H9 (cell line): ENCODE results near the gene CMPK2. TPM values are rescaled to one million over a fixed set of nuclear protein-coding genes. Genes with fewer than 3 reads are reported as not detected.

Experiments used
- DNase-seq: peaks from one replicate; pipeline ENCODE4 v3.0.0-alpha.2; 2017
- H2AFZ ChIP-seq: one replicate; pipeline ENCODE4 v1.6.1; 2013; ENCODE audit warnings: mild to moderate bottlenecking, low read length, control low read depth, moderate library complexity
- H2AK5ac ChIP-seq: 2 replicates; pipeline ENCODE4 v1.6.1; 2013; ENCODE audit warnings: low read length, control low read depth, mixed read lengths; ENCODE audit not compliant: insufficient read length
- H2BK120ac ChIP-seq: one replicate; pipeline ENCODE4 v1.6.1; 2013; ENCODE audit warnings: low read depth, mild to moderate bottlenecking, low read length, control low read depth, inconsistent platforms; ENCODE audit not compliant: poor library complexity, severe bottlenecking
- H2BK12ac ChIP-seq: 2 replicates; pipeline ENCODE4 v1.6.1; 2013; ENCODE audit warnings: low read length, control low read depth, mixed read lengths, low read depth; ENCODE audit not compliant: insufficient read length
- H2BK15ac ChIP-seq: 2 replicates; pipeline ENCODE4 v1.6.1; 2013; ENCODE audit warnings: low read depth, low read length, control low read depth
- H2BK20ac ChIP-seq: one replicate; pipeline ENCODE4 v1.6.1; 2013; ENCODE audit warnings: low read depth, mild to moderate bottlenecking, low read length, control low read depth, inconsistent platforms; ENCODE audit not compliant: poor library complexity, severe bottlenecking
- H2BK5ac ChIP-seq: 2 replicates; pipeline ENCODE4 v1.6.1; 2013; ENCODE audit warnings: low read length, control low read depth, mixed read lengths; ENCODE audit not compliant: insufficient read length
- H3K14ac ChIP-seq: 2 replicates; pipeline ENCODE4 v1.6.1; 2013; ENCODE audit warnings: low read length, control low read depth; ENCODE audit not compliant: insufficient read depth
- H3K18ac ChIP-seq: 2 replicates; pipeline ENCODE4 v1.6.1; 2013; ENCODE audit warnings: low read depth, mild to moderate bottlenecking, mixed read lengths, low read length, control low read depth; ENCODE audit not compliant: insufficient read length
- H3K23ac ChIP-seq: 2 replicates; pipeline ENCODE4 v1.6.1; 2013; ENCODE audit warnings: low read length, control low read depth, mixed read lengths, low read depth; ENCODE audit not compliant: insufficient read length
- H3K23me2 ChIP-seq: 2 replicates; pipeline ENCODE4 v1.6.1; 2013; ENCODE audit warnings: low read depth, mild to moderate bottlenecking, mixed read lengths, low read length, control low read depth; ENCODE audit not compliant: insufficient read length, poor library complexity, severe bottlenecking
- H3K27ac ChIP-seq: 2 replicates; pipeline ENCODE4 v1.5.1; 2013; ENCODE audit warnings: low read length, control low read depth, mixed read lengths, low read depth; ENCODE audit not compliant: insufficient read length
- H3K27me3 ChIP-seq: 2 replicates; pipeline ENCODE4 v1.6.1; 2013; ENCODE audit warnings: low read length, control low read depth, inconsistent platforms; ENCODE audit not compliant: insufficient read depth
- H3K4ac ChIP-seq: 2 replicates; pipeline ENCODE4 v1.6.1; 2013; ENCODE audit warnings: low read depth, mild to moderate bottlenecking, control low read depth, inconsistent platforms, low read length, moderate library complexity
- H3K4me1 ChIP-seq: 2 replicates; pipeline ENCODE4 v1.6.1; 2013; ENCODE audit warnings: low read length, control low read depth, inconsistent platforms; ENCODE audit not compliant: insufficient read depth
- H3K4me2 ChIP-seq: 2 replicates; pipeline ENCODE4 v1.6.1; 2013; ENCODE audit warnings: low read length, control low read depth, mixed read lengths; ENCODE audit not compliant: insufficient read length, insufficient read depth
- H3K56ac ChIP-seq: 2 replicates; pipeline ENCODE4 v1.6.1; 2013; ENCODE audit warnings: low read depth, mild to moderate bottlenecking, mixed read lengths, low read length, control low read depth; ENCODE audit not compliant: insufficient read length
- H3K79me1 ChIP-seq: 2 replicates; pipeline ENCODE4 v1.6.1; 2013; ENCODE audit warnings: low read depth, mild to moderate bottlenecking, moderate library complexity, low read length, control low read depth, inconsistent platforms; ENCODE audit not compliant: insufficient read depth, poor library complexity, severe bottlenecking
- H3K79me2 ChIP-seq: 2 replicates; pipeline ENCODE4 v1.6.1; 2013; ENCODE audit warnings: low read length, control low read depth, inconsistent platforms; ENCODE audit not compliant: insufficient read depth
- H3K9ac ChIP-seq: 2 replicates; pipeline ENCODE4 v1.6.1; 2013; ENCODE audit warnings: low read length, control low read depth, mixed read lengths; ENCODE audit not compliant: insufficient read length; ENCODE audit errors: extremely low read depth
- H3K9me3 ChIP-seq: one replicate; pipeline ENCODE4 v1.6.1; 2013; ENCODE audit warnings: low read depth, low read length, inconsistent platforms; ENCODE audit not compliant: control insufficient read depth
- H3T11ph ChIP-seq: one replicate; pipeline ENCODE4 v1.6.1; 2013; ENCODE audit warnings: mild to moderate bottlenecking, low read length, control low read depth, inconsistent platforms
- H4K20me1 ChIP-seq: one replicate; pipeline ENCODE4 v1.6.1; 2013; ENCODE audit not compliant: control insufficient read depth, insufficient read length, insufficient read depth
- H4K5ac ChIP-seq: 2 replicates; pipeline ENCODE4 v1.6.1; 2013; ENCODE audit warnings: low read depth, mild to moderate bottlenecking, mixed read lengths, low read length, control low read depth; ENCODE audit not compliant: insufficient read length
- H4K8ac ChIP-seq: replicated peaks from 2 replicates; pipeline ENCODE4 v1.6.1; 2013; ENCODE audit warnings: low read length, control low read depth, mixed read lengths, low read depth; ENCODE audit not compliant: insufficient read length
- H4K91ac ChIP-seq: 2 replicates; pipeline ENCODE4 v1.6.1; 2013; ENCODE audit warnings: low read depth, mild to moderate bottlenecking, moderate library complexity, mixed read lengths, low read length, control low read depth; ENCODE audit not compliant: insufficient read length
- H3K27ac Mint-ChIP-seq, 3 experiments: 2 replicates in 2 of 3; 3 replicates in 1 of 3; pipeline ENCODE4 v1.8.0; 2020 to 2021; ENCODE audit warnings: mixed read lengths in 3 of 3, mild to moderate bottlenecking in 1 of 3, moderate library complexity in 1 of 3
- H3K27me3 Mint-ChIP-seq: 2 replicates; pipeline ENCODE4 v1.8.0; 2021; ENCODE audit warnings: low read depth, mild to moderate bottlenecking, moderate library complexity, mixed read lengths
- H3K36me3 Mint-ChIP-seq, 3 experiments: 2 replicates in 2 of 3; 3 replicates in 1 of 3; pipeline ENCODE4 v1.8.0; 2020 to 2021; ENCODE audit warnings: low read depth in 3 of 3, mixed read lengths in 3 of 3; ENCODE audit not compliant: insufficient read depth in 1 of 3
- H3K4me1 Mint-ChIP-seq, 2 experiments: 2 replicates each; pipeline ENCODE4 v1.8.0; 2020; ENCODE audit warnings: mixed read lengths in 2 of 2
- H3K4me3 Mint-ChIP-seq, 2 experiments: 2 replicates in 1 of 2; 3 replicates in 1 of 2; pipeline ENCODE4 v1.8.0; 2020 to 2021; ENCODE audit warnings: mild to moderate bottlenecking in 2 of 2, mixed read lengths in 2 of 2, moderate library complexity in 1 of 2
- H3K9me3 Mint-ChIP-seq, 2 experiments: 2 replicates in 1 of 2; 3 replicates in 1 of 2; pipeline ENCODE4 v1.8.0; 2020; ENCODE audit warnings: mild to moderate bottlenecking in 2 of 2, mixed read lengths in 2 of 2, moderate library complexity in 1 of 2
- CTCF ChIP-seq: fragments of 200-600 bp; sonication (generic); conservative IDR thresholded peaks from 3 replicates; pipeline ENCODE4 v1.8.0; 2021; ENCODE audit warnings: antibody characterized with exemption, mild to moderate bottlenecking
- WGBS: extraction: QIAGEN DNeasy Blood & Tissue Kit; methylation state at CpG from one replicate; pipeline ENCODE4 v1.1.7; 2013; ENCODE audit warnings: missing lambda C conversion rate, low lambda C conversion rate, mixed read lengths; ENCODE audit not compliant: insufficient read length; ENCODE audit errors: extremely low coverage; 5-methylcytosine and 5-hydroxymethylcytosine counted together
- total RNA-seq: library from RNA; stranded (reverse); gene quantifications from 2 replicates; pipeline ENCODE4 v1.2.1, GENCODE V29; 2021

The CMPK2 gene
- total RNA-seq, 1 experiment from 2014 or later: 0.90 TPM

- no peak for TF ChIP-seq CTCF
- no peak overlapping the region for H3K27ac ChIP-seq
- no peaks in the 10 kb centered on the region for H3K9me3 ChIP-seq
- no peak overlapping the region for H3K4me2 ChIP-seq
- no peak overlapping the region for H2BK15ac ChIP-seq
- H4K8ac ChIP-seq: no peak overlapping the region
- no peaks in the 10 kb centered on the region for H3K79me2 ChIP-seq
- no peak overlapping the region for H3K4ac ChIP-seq
- Mint-ChIP-seq H3K36me3 (no peaks in the 10 kb centered on the region; a peak in 1 of 7 replicates), H3K4me3 (no peak overlapping the region), H3K27me3 (peaks cover 66% of the 10 kb centered on the region), H3K9me3 (no peaks in the 10 kb centered on the region), H3K27ac (no peak overlapping the region), H3K4me1 (peaks cover 28 to 30% of the 10 kb centered on the region in 2 experiments)
- no peak overlapping the region for H3T11ph ChIP-seq
- no peak overlapping the region for H4K5ac ChIP-seq
- no peak overlapping the region for H3K56ac ChIP-seq
- H3K9ac ChIP-seq: no peak overlapping the region
- DNase-seq: no peak
- H3K18ac ChIP-seq: no peak overlapping the region
- H2AK5ac ChIP-seq: no peak overlapping the region
- no peak overlapping the region for H2BK5ac ChIP-seq
- no peak overlapping the region for H4K91ac ChIP-seq
- H2AFZ ChIP-seq: no peak overlapping the region
- no CpG with 5 or more reads among the region's 5 CpGs for WGBS
- no peaks in the 10 kb centered on the region for H3K79me1 ChIP-seq
- no peak overlapping the region for H2BK120ac ChIP-seq
- peaks cover 2% of the 10 kb centered on the region; the same call in 1 of the 2 replicates for H3K27me3 ChIP-seq
- H4K20me1 ChIP-seq: no peaks in the 10 kb centered on the region
- H3K23me2 ChIP-seq: no peaks in the 10 kb centered on the region
- H3K23ac ChIP-seq: no peak overlapping the region
- H2BK12ac ChIP-seq: no peak overlapping the region
- no peak overlapping the region for H3K14ac ChIP-seq
- H2BK20ac ChIP-seq: no peak overlapping the region
- peaks cover 5% of the 10 kb centered on the region; the same call in 1 of the 2 replicates for H3K4me1 ChIP-seq
Measured at GRCh38 chr2:6800553-6800952, 65.2 kb downstream of the CMPK2 start.

Other genes starting within 250 kb of the CMPK2 start
- gene RSAD2, start 11.9 kb upstream of the CMPK2 start, total RNA-seq: not detected in 2 replicates
- 9.8 and 10.6 TPM in 2 replicates for gene RNF144A, start 51.5 kb upstream of the CMPK2 start, total RNA-seq